K562 (cell line): ENCODE data around the gene MDH1B. TPM values are rescaled to one million over a fixed set of nuclear protein-coding genes. Genes with fewer than 3 reads are reported as not detected.

Experiments
- ATAC-seq: fragments of 200-7000 bp; cut with Tn5 transposase; 3 replicates; pipeline ENCODE4 v1.9.1; 2020; ENCODE audit warnings: moderate library complexity
- BruUV-seq: library from RNA; stranded (reverse); fragments of 400-500 nt; replicated peaks from 2 replicates; lab custom pipeline; 2021; lab: Mats Ljungman, UMichigan
- CTCF ChIA-PET: fragments of 300-600 bp; formaldehyde crosslinking; extraction: SDS; loops from one replicate; lab custom pipeline; 2021; ENCODE audit warnings: low intra/inter-chr PET ratio; lab: Yijun Ruan, JAX
- POLR2A ChIA-PET: fragments of 300-600, 350-650 bp; sonication (Branson Sonifier 250); formaldehyde crosslinking; extraction: SDS; loops from one replicate; lab custom pipeline; 2021; ENCODE audit warnings: antibody characterized with exemption, inconsistent platforms; lab: Yijun Ruan, JAX
- DNase-seq, 4 experiments: peaks; one replicate each; pipeline versions ENCODE4 v3.0.0 to v3.0.0-alpha.2; 2011 to 2018; ENCODE audit warnings: low spot score in 3 of 4, mixed read lengths in 3 of 4; ENCODE audit errors: extremely low read depth in 1 of 4
- FAIRE-seq: peaks from 2 replicates; lab custom pipeline; 2011; peaks lifted over from hg19 to GRCh38; lab: Jason Lieb, UNC
- H2AFZ ChIP-seq: 2 replicates; pipeline ENCODE4 v1.6.0; 2011; ENCODE audit warnings: low read depth, low read length, control low read depth, inconsistent platforms
- H3K27ac ChIP-seq: fragments of 200-600 bp; 3 replicates; pipeline ENCODE4 v1.8.0; 2011; ENCODE audit warnings: low read depth, mild to moderate bottlenecking, control low read depth, inconsistent platforms, low read length, moderate library complexity, mixed read lengths; ENCODE audit errors: extremely low read depth
- H3K27me3 ChIP-seq, 2 experiments: fragments of 300-600 bp in 1 of 2; 2 replicates in 1 of 2; 3 replicates in 1 of 2; pipeline versions ENCODE4 v1.6.0 to v1.8.0; 2011; ENCODE audit warnings: inconsistent platforms in 2 of 2, low read length in 2 of 2, mild to moderate bottlenecking in 1 of 2, mixed read lengths in 1 of 2, moderate library complexity in 1 of 2; ENCODE audit not compliant: control insufficient read depth in 2 of 2, insufficient read depth in 2 of 2
- H3K36me3 ChIP-seq: fragments of 300-600 bp; 3 replicates; pipeline ENCODE4 v1.8.0; 2011; ENCODE audit warnings: mild to moderate bottlenecking, low read length, inconsistent platforms; ENCODE audit not compliant: control insufficient read depth, insufficient read depth
- H3K4me1 ChIP-seq, 2 experiments: fragments of 200-600 bp in 1 of 2; replicated peaks in 1 of 2; 2 replicates in 1 of 2; 3 replicates in 1 of 2; pipeline versions ENCODE4 v1.5.1 to v1.8.0; 2011; ENCODE audit warnings: inconsistent platforms in 2 of 2, low read length in 2 of 2, mild to moderate bottlenecking in 1 of 2, mixed read lengths in 1 of 2, moderate library complexity in 1 of 2; ENCODE audit not compliant: control insufficient read depth in 2 of 2, insufficient read depth in 2 of 2
- H3K4me2 ChIP-seq: 2 replicates; pipeline ENCODE4 v1.6.1; 2011; ENCODE audit warnings: low read length, control low read depth, inconsistent platforms, mixed read lengths; ENCODE audit not compliant: insufficient read depth
- H3K4me3 ChIP-seq: fragments of 200-600 bp; sonication (generic), shearing (Covaris generic); 2 replicates; pipeline ENCODE4 v1.5.1; 2016; ENCODE audit warnings: control low read depth, inconsistent platforms
- H3K79me2 ChIP-seq: fragments of 200-600 bp; 3 replicates; pipeline ENCODE4 v1.8.0; 2011; ENCODE audit warnings: low read length, inconsistent platforms; ENCODE audit not compliant: control insufficient read depth, insufficient read depth
- H3K9ac ChIP-seq, 2 experiments: 2 replicates each; pipeline versions ENCODE4 v1.6.0 to v1.6.1; 2011; ENCODE audit warnings: low read depth in 2 of 2, low read length in 2 of 2, control low read depth in 1 of 2, inconsistent platforms in 1 of 2, mild to moderate bottlenecking in 1 of 2, mixed read lengths in 1 of 2; ENCODE audit not compliant: insufficient read depth in 1 of 2
- H3K9me1 ChIP-seq: one replicate; pipeline ENCODE4 v1.6.0; 2011; ENCODE audit warnings: inconsistent platforms, mild to moderate bottlenecking, low read length, moderate library complexity; ENCODE audit not compliant: control insufficient read depth, insufficient read depth
- H3K9me3 ChIP-seq: replicated peaks from 2 replicates; pipeline ENCODE4 v1.5.1; 2011; ENCODE audit warnings: low read depth, low read length, inconsistent platforms; ENCODE audit not compliant: control insufficient read depth, insufficient read depth
- H4K20me1 ChIP-seq: replicated peaks from 2 replicates; pipeline ENCODE4 v1.6.1; 2011; ENCODE audit warnings: low read length, inconsistent platforms, mixed read lengths; ENCODE audit not compliant: control insufficient read depth, insufficient read depth
- PHTF2 ChIP-seq: fragments of 250-450 bp; sonication (Bioruptor Pico); IDR thresholded peaks from 2 replicates; pipeline ENCODE4 v1.5.0; 2021; ENCODE audit warnings: mild to moderate bottlenecking
- SMARCA5 ChIP-seq: fragments of 450-650 bp; IDR thresholded peaks from 2 replicates; pipeline ENCODE4 v1.6.1; 2016
- ZNF316 ChIP-seq: fragments of 450-650 bp; IDR thresholded peaks from 2 replicates; pipeline ENCODE4 v1.6.1; 2016
- ZSCAN29 ChIP-seq: fragments of 450-650 bp; IDR thresholded peaks from 2 replicates; pipeline ENCODE4 v1.6.1; 2017
- WGBS: fragments of 100-300 bp; shearing (Covaris generic); methylation state at CpG from one replicate; pipeline ENCODE4 v1.1.6; 2016; ENCODE audit warnings: low coverage, mixed read lengths; ENCODE audit not compliant: insufficient coverage; ENCODE audit errors: missing lambda C conversion rate; 5-methylcytosine and 5-hydroxymethylcytosine counted together
- in situ Hi-C: fragments of 300-500 bp; cut with MboI; formaldehyde crosslinking; loops from 4 replicates; pipeline ENCODE4 v1.15.0; 2018; ENCODE audit warnings: inconsistent platforms, mixed read lengths
- intact Hi-C: fragments of 100-400 bp; cut with micrococcal nuclease; formaldehyde crosslinking; loops from 2 replicates; pipeline ENCODE4 v1.14.2; 2022
- microRNA-seq: library from miRNA; unstranded; fragments of <30 nt; microRNA quantifications from one replicate; pipeline ENCODE4, GENCODE V29; 2018; ENCODE audit warnings: borderline microRNAs expressed
- polyA plus RNA-seq, 8 experiments: library from polyadenylated mRNA; depleted of rRNA in 4 of 8; stranded (reverse) in 5 of 8; unstranded in 3 of 8; fragments of >200 nt; fragmentation: Nextera tagmentation in 2 of 8; fragmentation: Illumina TruSeq in 1 of 8; extraction: Ambion mirVana in 2 of 8; extraction: Trizol in 1 of 8; gene quantifications; 2 replicates each; pipeline versions ENCODE4 v1.2.1 to v1.2.3, GENCODE V29; 2011 to 2014; ENCODE audit warnings: inconsistent platforms in 1 of 8, missing spikeins in 1 of 8
- small RNA-seq: library from RNA; depleted of rRNA; stranded (forward); fragments of <200 nt; gene quantifications from one replicate; pipeline ENCODE3, GENCODE V24; 2014
- total RNA-seq, 7 experiments: library from RNA; depleted of rRNA in 6 of 7; stranded (reverse); fragments of >200 nt in 6 of 7; fragmentation: Illumina TruSeq in 2 of 7; extraction: Trizol in 2 of 7; gene quantifications; 2 replicates each; pipeline versions ENCODE4 v1.2.1 to v1.2.3, GENCODE V29; 2011 to 2021; ENCODE audit warnings: low replicate concordance in 1 of 7
- TF ChIP-seq, protein P1 (sequence below): fragments of 450-650 bp; IDR thresholded peaks from 2 replicates; pipeline ENCODE4 v1.6.1; 2018; ENCODE audit not compliant: partially characterized antibody
- TF ChIP-seq, protein P2 (sequence below): sonication (generic); formaldehyde crosslinking; IDR thresholded peaks from 2 replicates; pipeline ENCODE4 v1.9.0; 2022; ENCODE audit warnings: mild to moderate bottlenecking, missing genetic modification reagents

MDH1B gene
- total and polyA plus RNA-seq, 9 of the 15 experiments (the other 6 are each of a cell fraction or from before 2014, with no cell fraction given): 0.06 to 0.16 (median 0.14) TPM; not detected in 5

DNA sequence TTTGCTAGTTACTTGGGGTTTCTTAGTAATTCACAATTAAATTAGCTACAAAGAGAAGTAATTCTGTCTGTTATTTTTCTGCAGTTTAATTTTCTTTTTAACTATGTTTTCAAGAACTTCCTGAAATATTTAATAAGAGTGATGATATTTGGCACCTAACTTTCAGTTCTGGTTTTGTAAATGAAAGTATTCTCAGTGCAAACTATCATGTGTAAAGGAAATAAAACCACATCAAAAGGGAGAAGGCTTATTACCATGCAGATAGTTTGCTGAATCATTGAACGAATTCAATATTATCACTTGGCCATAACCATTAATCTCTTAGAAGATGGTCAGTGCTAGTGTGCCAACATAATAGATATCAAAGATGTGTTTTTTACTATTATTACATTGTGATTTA lies 76.1 kb downstream of the MDH1B start (continued):
- TF ChIP-seq, protein P1, sequence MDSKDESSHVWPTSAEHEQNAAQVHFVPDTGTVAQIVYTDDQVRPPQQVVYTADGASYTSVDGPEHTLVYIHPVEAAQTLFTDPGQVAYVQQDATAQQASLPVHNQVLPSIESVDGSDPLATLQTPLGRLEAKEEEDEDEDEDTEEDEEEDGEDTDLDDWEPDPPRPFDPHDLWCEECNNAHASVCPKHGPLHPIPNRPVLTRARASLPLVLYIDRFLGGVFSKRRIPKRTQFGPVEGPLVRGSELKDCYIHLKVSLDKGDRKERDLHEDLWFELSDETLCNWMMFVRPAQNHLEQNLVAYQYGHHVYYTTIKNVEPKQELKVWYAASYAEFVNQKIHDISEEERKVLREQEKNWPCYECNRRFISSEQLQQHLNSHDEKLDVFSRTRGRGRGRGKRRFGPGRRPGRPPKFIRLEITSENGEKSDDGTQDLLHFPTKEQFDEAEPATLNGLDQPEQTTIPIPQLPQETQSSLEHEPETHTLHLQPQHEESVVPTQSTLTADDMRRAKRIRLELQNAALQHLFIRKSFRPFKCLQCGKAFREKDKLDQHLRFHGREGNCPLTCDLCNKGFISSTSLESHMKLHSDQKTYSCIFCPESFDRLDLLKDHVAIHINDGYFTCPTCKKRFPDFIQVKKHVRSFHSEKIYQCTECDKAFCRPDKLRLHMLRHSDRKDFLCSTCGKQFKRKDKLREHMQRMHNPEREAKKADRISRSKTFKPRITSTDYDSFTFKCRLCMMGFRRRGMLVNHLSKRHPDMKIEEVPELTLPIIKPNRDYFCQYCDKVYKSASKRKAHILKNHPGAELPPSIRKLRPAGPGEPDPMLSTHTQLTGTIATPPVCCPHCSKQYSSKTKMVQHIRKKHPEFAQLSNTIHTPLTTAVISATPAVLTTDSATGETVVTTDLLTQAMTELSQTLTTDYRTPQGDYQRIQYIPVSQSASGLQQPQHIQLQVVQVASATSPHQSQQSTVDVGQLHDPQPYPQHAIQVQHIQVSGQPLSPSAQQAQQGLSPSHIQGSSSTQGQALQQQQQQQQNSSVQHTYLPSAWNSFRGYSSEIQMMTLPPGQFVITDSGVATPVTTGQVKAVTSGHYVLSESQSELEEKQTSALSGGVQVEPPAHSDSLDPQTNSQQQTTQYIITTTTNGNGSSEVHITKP: no peak
- no peak for TF ChIP-seq SMARCA5

DNA sequence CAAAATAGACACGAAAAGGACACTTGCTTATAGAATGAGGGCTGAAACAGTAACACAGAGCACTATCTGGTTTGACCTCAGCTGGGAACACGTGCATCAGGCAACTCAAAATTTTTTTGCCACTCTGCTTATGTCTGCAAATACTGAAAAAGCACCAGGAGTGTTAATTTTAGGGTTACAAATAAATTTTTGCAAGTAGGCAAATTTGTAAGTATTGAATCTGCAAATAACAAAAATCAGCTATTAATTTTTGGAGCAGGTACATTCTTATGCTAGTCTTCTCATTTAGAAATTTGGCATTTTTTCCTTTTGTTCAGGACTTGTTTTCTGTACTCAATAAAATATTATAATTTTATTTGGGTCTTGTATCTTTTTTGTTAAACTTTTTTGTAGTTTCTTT lies 76.7 kb downstream of the MDH1B start:
- H3K27me3 ChIP-seq: peaks cover 0 to 5% of the 10 kb centered on the region in 2 experiments; a peak in 2 of 5 replicates
- 0% methylated on average over 2 of the region's 2 CpGs for WGBS
- DNase-seq (no peak), FAIRE-seq (no peak), ATAC-seq (no peak)
- no peaks in the 10 kb centered on the region for H3K36me3 ChIP-seq
- H3K9me3 ChIP-seq: no peaks in the 10 kb centered on the region
- no TSS peak for BruUV-seq
- no peaks in the 10 kb centered on the region for H3K4me1 ChIP-seq
- H3K4me3 ChIP-seq: no peak overlapping the region
- no peak overlapping the region for H3K27ac ChIP-seq
- ChIA-PET CTCF (no interaction called here), POLR2A (interaction anchor here (0.6 kb wide), 1 partner anchor 363 kb away, joined by 4 read pairs; no protein-coding TSS in a partner anchor)
- no peak overlapping the region for H2AFZ ChIP-seq
- H3K79me2 ChIP-seq: no peaks in the 10 kb centered on the region
- in situ Hi-C loops: no loop called here
- H3K9me1 ChIP-seq: no peaks in the 10 kb centered on the region
- no peak for TF ChIP-seq ZSCAN29
- no peak for TF ChIP-seq PHTF2 (CRISPR knock-in tag)
- 0 out of 2 replicates have a peak, but pooled peaks have one; percentile 35 for TF ChIP-seq ZNF316
- TF ChIP-seq, protein P2, sequence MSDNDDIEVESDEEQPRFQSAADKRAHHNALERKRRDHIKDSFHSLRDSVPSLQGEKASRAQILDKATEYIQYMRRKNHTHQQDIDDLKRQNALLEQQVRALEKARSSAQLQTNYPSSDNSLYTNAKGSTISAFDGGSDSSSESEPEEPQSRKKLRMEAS (CRISPR knock-in tag): no peak
- no peak overlapping the region for H3K9ac ChIP-seq
- no peak overlapping the region for H3K4me2 ChIP-seq
- intact Hi-C loops: no loop called here
- no peaks in the 10 kb centered on the region for H4K20me1 ChIP-seq

Small RNA genes within 50 kb of the gene (microRNA-seq; reads per million reads assigned to microRNA genes)
- gene MIR3130-1: not detected
- not detected for gene MIR3130-2

Small RNA genes within 50 kb of the gene (small RNA-seq; reads per million reads assigned to genes)
- gene MIR3130-2 (0.18 reads per million), gene RF00019 (not detected)

Other genes with a start within 250 kb of the MDH1B start
- gene FAM237A, start 122.8 kb downstream of the MDH1B start, total RNA-seq (2014; rRNA removed): not detected in 2 replicates
- not detected in 2 replicates for gene FAM237A, start 122.8 kb downstream of the MDH1B start, total RNA-seq (2014; rRNA removed; fragmentation: Illumina TruSeq; extraction: Trizol)
- not detected in 2 replicates for gene FAM237A, start 122.8 kb downstream of the MDH1B start, total RNA-seq (2015; rRNA removed; fragmentation: Illumina TruSeq; extraction: Trizol)
- not detected in 2 replicates for gene FAM237A, start 122.8 kb downstream of the MDH1B start, total RNA-seq (2021)
- gene FAM237A, start 122.8 kb downstream of the MDH1B start, polyA plus RNA-seq (2011; rRNA removed): not detected in 2 replicates
- gene FAM237A, start 122.8 kb downstream of the MDH1B start, polyA plus RNA-seq (2014; fragmentation: Illumina TruSeq; extraction: Trizol): not detected in 2 replicates
- gene FAM237A, start 122.8 kb downstream of the MDH1B start, polyA plus RNA-seq (2014; fragmentation: Nextera tagmentation; extraction: Ambion mirVana): not detected
- gene FAM237A, start 122.8 kb downstream of the MDH1B start, polyA plus RNA-seq (2014; rRNA removed): not detected in 2 replicates
- not detected in 2 replicates for gene DYTN, start 46.9 kb downstream of the MDH1B start, total RNA-seq (2014; rRNA removed)
- not detected in 2 replicates for gene DYTN, start 46.9 kb downstream of the MDH1B start, total RNA-seq (2014; rRNA removed; fragmentation: Illumina TruSeq; extraction: Trizol)
- gene DYTN, start 46.9 kb downstream of the MDH1B start, total RNA-seq (2015; rRNA removed; fragmentation: Illumina TruSeq; extraction: Trizol): not detected in 2 replicates
- not detected in 2 replicates for gene DYTN, start 46.9 kb downstream of the MDH1B start, total RNA-seq (2021)
- not detected in 2 replicates for gene DYTN, start 46.9 kb downstream of the MDH1B start, polyA plus RNA-seq (2011; rRNA removed)
- not detected in 2 replicates for gene DYTN, start 46.9 kb downstream of the MDH1B start, polyA plus RNA-seq (2014; fragmentation: Illumina TruSeq; extraction: Trizol)
- gene DYTN, start 46.9 kb downstream of the MDH1B start, polyA plus RNA-seq (2014; fragmentation: Nextera tagmentation; extraction: Ambion mirVana): not detected
- not detected in 2 replicates for gene DYTN, start 46.9 kb downstream of the MDH1B start, polyA plus RNA-seq (2014; rRNA removed)
- gene FASTKD2, start 278 bp upstream of the MDH1B start, total RNA-seq (2014; rRNA removed): 20.8 and 21.6 TPM in 2 replicates
- gene FASTKD2, start 278 bp upstream of the MDH1B start, total RNA-seq (2014; rRNA removed; fragmentation: Illumina TruSeq; extraction: Trizol): 50.4 and 54.1 TPM in 2 replicates
- 37.0 and 39.1 TPM in 2 replicates for gene FASTKD2, start 278 bp upstream of the MDH1B start, total RNA-seq (2015; rRNA removed; fragmentation: Illumina TruSeq; extraction: Trizol)
- gene FASTKD2, start 278 bp upstream of the MDH1B start, total RNA-seq (2021): 26.1 and 27.4 TPM in 2 replicates
- 39.7 and 55.0 TPM in 2 replicates for gene FASTKD2, start 278 bp upstream of the MDH1B start, polyA plus RNA-seq (2011; rRNA removed)
- 33.7 and 37.1 TPM in 2 replicates for gene FASTKD2, start 278 bp upstream of the MDH1B start, polyA plus RNA-seq (2014; fragmentation: Illumina TruSeq; extraction: Trizol)
- 10 to 100 TPM; 84.9 to 90.6 TPM for gene FASTKD2, start 278 bp upstream of the MDH1B start, polyA plus RNA-seq (2014; fragmentation: Nextera tagmentation; extraction: Ambion mirVana)
- 22.9 and 26.6 TPM in 2 replicates for gene FASTKD2, start 278 bp upstream of the MDH1B start, polyA plus RNA-seq (2014; rRNA removed)
- not detected in 2 replicates for gene CPO, start 174.2 kb upstream of the MDH1B start, total RNA-seq (2014; rRNA removed)
- gene CPO, start 174.2 kb upstream of the MDH1B start, total RNA-seq (2014; rRNA removed; fragmentation: Illumina TruSeq; extraction: Trizol): not detected in 2 replicates
- gene CPO, start 174.2 kb upstream of the MDH1B start, total RNA-seq (2015; rRNA removed; fragmentation: Illumina TruSeq; extraction: Trizol): not detected in 2 replicates
- gene CPO, start 174.2 kb upstream of the MDH1B start, total RNA-seq (2021): not detected in 2 replicates
- gene CPO, start 174.2 kb upstream of the MDH1B start, polyA plus RNA-seq (2011; rRNA removed): not detected in 2 replicates
- gene CPO, start 174.2 kb upstream of the MDH1B start, polyA plus RNA-seq (2014; fragmentation: Illumina TruSeq; extraction: Trizol): not detected in 2 replicates
- not detected for gene CPO, start 174.2 kb upstream of the MDH1B start, polyA plus RNA-seq (2014; fragmentation: Nextera tagmentation; extraction: Ambion mirVana)
- gene CPO, start 174.2 kb upstream of the MDH1B start, polyA plus RNA-seq (2014; rRNA removed): not detected in 2 replicates